K562 (cell line): ENCODE measurements around the gene NPB. TPM values are rescaled to one million over a fixed set of nuclear protein-coding genes. Genes with fewer than 3 reads are reported as not detected.

Experiments used
- ATAC-seq: fragments of 200-7000 bp; cut with Tn5 transposase; 3 replicates; pipeline ENCODE4 v1.9.1; 2020; ENCODE audit warnings: moderate library complexity
- BruUV-seq: library from RNA; stranded (reverse); fragments of 400-500 nt; replicated peaks from 2 replicates; lab custom pipeline; 2021; lab: Mats Ljungman, UMichigan
- CTCF ChIA-PET: fragments of 300-600 bp; formaldehyde crosslinking; extraction: SDS; loops from one replicate; lab custom pipeline; 2021; ENCODE audit warnings: low intra/inter-chr PET ratio; lab: Yijun Ruan, JAX
- POLR2A ChIA-PET: fragments of 300-600, 350-650 bp; sonication (Branson Sonifier 250); formaldehyde crosslinking; extraction: SDS; loops from one replicate; lab custom pipeline; 2021; ENCODE audit warnings: antibody characterized with exemption, inconsistent platforms; lab: Yijun Ruan, JAX
- DNase-seq, 4 experiments: peaks; one replicate each; pipeline versions ENCODE4 v3.0.0 to v3.0.0-alpha.2; 2011 to 2018; ENCODE audit warnings: low spot score in 3 of 4, mixed read lengths in 3 of 4; ENCODE audit errors: extremely low read depth in 1 of 4
- FAIRE-seq: peaks from 2 replicates; lab custom pipeline; 2011; peaks lifted over from hg19 to GRCh38; lab: Jason Lieb, UNC
- H2AFZ ChIP-seq: 2 replicates; pipeline ENCODE4 v1.6.0; 2011; ENCODE audit warnings: low read depth, low read length, control low read depth, inconsistent platforms
- H3K27ac ChIP-seq: fragments of 200-600 bp; 3 replicates; pipeline ENCODE4 v1.8.0; 2011; ENCODE audit warnings: low read depth, mild to moderate bottlenecking, control low read depth, inconsistent platforms, low read length, moderate library complexity, mixed read lengths; ENCODE audit errors: extremely low read depth
- H3K27me3 ChIP-seq, 2 experiments: fragments of 300-600 bp in 1 of 2; 2 replicates in 1 of 2; 3 replicates in 1 of 2; pipeline versions ENCODE4 v1.6.0 to v1.8.0; 2011; ENCODE audit warnings: inconsistent platforms in 2 of 2, low read length in 2 of 2, mild to moderate bottlenecking in 1 of 2, mixed read lengths in 1 of 2, moderate library complexity in 1 of 2; ENCODE audit not compliant: control insufficient read depth in 2 of 2, insufficient read depth in 2 of 2
- H3K36me3 ChIP-seq: fragments of 300-600 bp; 3 replicates; pipeline ENCODE4 v1.8.0; 2011; ENCODE audit warnings: mild to moderate bottlenecking, low read length, inconsistent platforms; ENCODE audit not compliant: control insufficient read depth, insufficient read depth
- H3K4me1 ChIP-seq, 2 experiments: fragments of 200-600 bp in 1 of 2; replicated peaks in 1 of 2; 2 replicates in 1 of 2; 3 replicates in 1 of 2; pipeline versions ENCODE4 v1.5.1 to v1.8.0; 2011; ENCODE audit warnings: inconsistent platforms in 2 of 2, low read length in 2 of 2, mild to moderate bottlenecking in 1 of 2, mixed read lengths in 1 of 2, moderate library complexity in 1 of 2; ENCODE audit not compliant: control insufficient read depth in 2 of 2, insufficient read depth in 2 of 2
- H3K4me2 ChIP-seq: 2 replicates; pipeline ENCODE4 v1.6.1; 2011; ENCODE audit warnings: low read length, control low read depth, inconsistent platforms, mixed read lengths; ENCODE audit not compliant: insufficient read depth
- H3K4me3 ChIP-seq: fragments of 200-600 bp; sonication (generic), shearing (Covaris generic); 2 replicates; pipeline ENCODE4 v1.5.1; 2016; ENCODE audit warnings: control low read depth, inconsistent platforms
- H3K79me2 ChIP-seq: fragments of 200-600 bp; 3 replicates; pipeline ENCODE4 v1.8.0; 2011; ENCODE audit warnings: low read length, inconsistent platforms; ENCODE audit not compliant: control insufficient read depth, insufficient read depth
- H3K9ac ChIP-seq, 2 experiments: 2 replicates each; pipeline versions ENCODE4 v1.6.0 to v1.6.1; 2011; ENCODE audit warnings: low read depth in 2 of 2, low read length in 2 of 2, control low read depth in 1 of 2, inconsistent platforms in 1 of 2, mild to moderate bottlenecking in 1 of 2, mixed read lengths in 1 of 2; ENCODE audit not compliant: insufficient read depth in 1 of 2
- H3K9me1 ChIP-seq: one replicate; pipeline ENCODE4 v1.6.0; 2011; ENCODE audit warnings: inconsistent platforms, mild to moderate bottlenecking, low read length, moderate library complexity; ENCODE audit not compliant: control insufficient read depth, insufficient read depth
- H3K9me3 ChIP-seq: replicated peaks from 2 replicates; pipeline ENCODE4 v1.5.1; 2011; ENCODE audit warnings: low read depth, low read length, inconsistent platforms; ENCODE audit not compliant: control insufficient read depth, insufficient read depth
- H4K20me1 ChIP-seq: replicated peaks from 2 replicates; pipeline ENCODE4 v1.6.1; 2011; ENCODE audit warnings: low read length, inconsistent platforms, mixed read lengths; ENCODE audit not compliant: control insufficient read depth, insufficient read depth
- CBFA2T2 ChIP-seq: fragments of 450-650 bp; conservative IDR thresholded peaks from 2 replicates; pipeline ENCODE4 v1.6.1; 2017; ENCODE audit warnings: mild to moderate bottlenecking
- KLF1 ChIP-seq: fragments of 450-650 bp; IDR thresholded peaks from 2 replicates; pipeline ENCODE4 v1.6.1; 2016; ENCODE audit warnings: missing genetic modification characterization, missing compliant biosample characterization
- PHF20 ChIP-seq: fragments of 450-650 bp; IDR thresholded peaks from 2 replicates; pipeline ENCODE4 v1.6.1; 2018; ENCODE audit not compliant: partially characterized antibody
- RBBP5 ChIP-seq: fragments of 200-600 bp; sonication (generic); IDR thresholded peaks from 2 replicates; pipeline ENCODE4 v1.6.1; 2012; ENCODE audit warnings: borderline replicate concordance, mild to moderate bottlenecking, low read length, control low read depth, inconsistent platforms; ENCODE audit not compliant: insufficient read depth, poor library complexity, severe bottlenecking
- RBFOX2 ChIP-seq: fragments of 200-400 bp; formaldehyde crosslinking; IDR thresholded peaks from 2 replicates; pipeline ENCODE4 v1.6.1; 2017; ENCODE audit warnings: low read depth, mild to moderate bottlenecking, low read length, moderate library complexity
- SP1 ChIP-seq: sonication (generic); formaldehyde crosslinking; IDR thresholded peaks from 2 replicates; pipeline ENCODE4 v1.8.1; 2022; ENCODE audit warnings: mild to moderate bottlenecking, missing genetic modification reagents
- ZNF232 ChIP-seq: sonication (generic); formaldehyde crosslinking; IDR thresholded peaks from 2 replicates; pipeline ENCODE4 v1.8.0; 2022; ENCODE audit warnings: mild to moderate bottlenecking, missing genetic modification reagents
- WGBS: fragments of 100-300 bp; shearing (Covaris generic); methylation state at CpG from one replicate; pipeline ENCODE4 v1.1.6; 2016; ENCODE audit warnings: low coverage, mixed read lengths; ENCODE audit not compliant: insufficient coverage; ENCODE audit errors: missing lambda C conversion rate; 5-methylcytosine and 5-hydroxymethylcytosine counted together
- in situ Hi-C: fragments of 300-500 bp; cut with MboI; formaldehyde crosslinking; loops from 4 replicates; pipeline ENCODE4 v1.15.0; 2018; ENCODE audit warnings: inconsistent platforms, mixed read lengths
- intact Hi-C: fragments of 100-400 bp; cut with micrococcal nuclease; formaldehyde crosslinking; loops from 2 replicates; pipeline ENCODE4 v1.14.2; 2022
- polyA plus RNA-seq, 8 experiments: library from polyadenylated mRNA; depleted of rRNA in 4 of 8; stranded (reverse) in 5 of 8; unstranded in 3 of 8; fragments of >200 nt; fragmentation: Nextera tagmentation in 2 of 8; fragmentation: Illumina TruSeq in 1 of 8; extraction: Ambion mirVana in 2 of 8; extraction: Trizol in 1 of 8; gene quantifications; 2 replicates each; pipeline versions ENCODE4 v1.2.1 to v1.2.3, GENCODE V29; 2011 to 2014; ENCODE audit warnings: inconsistent platforms in 1 of 8, missing spikeins in 1 of 8
- total RNA-seq, 7 experiments: library from RNA; depleted of rRNA in 6 of 7; stranded (reverse); fragments of >200 nt in 6 of 7; fragmentation: Illumina TruSeq in 2 of 7; extraction: Trizol in 2 of 7; gene quantifications; 2 replicates each; pipeline versions ENCODE4 v1.2.1 to v1.2.3, GENCODE V29; 2011 to 2021; ENCODE audit warnings: low replicate concordance in 1 of 7
- TF ChIP-seq, protein P1 (sequence below): fragments of 450-650 bp; formaldehyde crosslinking; IDR thresholded peaks from 2 replicates; pipeline ENCODE4 v1.4.0; 2020; ENCODE audit warnings: mild to moderate bottlenecking, moderate library complexity

NPB gene
- total and polyA plus RNA-seq, 9 of the 15 experiments (the other 6 are each of a cell fraction or from before 2014, with no cell fraction given): 0.03 to 0.61 (median 0.14) TPM; not detected in 2

DNA sequence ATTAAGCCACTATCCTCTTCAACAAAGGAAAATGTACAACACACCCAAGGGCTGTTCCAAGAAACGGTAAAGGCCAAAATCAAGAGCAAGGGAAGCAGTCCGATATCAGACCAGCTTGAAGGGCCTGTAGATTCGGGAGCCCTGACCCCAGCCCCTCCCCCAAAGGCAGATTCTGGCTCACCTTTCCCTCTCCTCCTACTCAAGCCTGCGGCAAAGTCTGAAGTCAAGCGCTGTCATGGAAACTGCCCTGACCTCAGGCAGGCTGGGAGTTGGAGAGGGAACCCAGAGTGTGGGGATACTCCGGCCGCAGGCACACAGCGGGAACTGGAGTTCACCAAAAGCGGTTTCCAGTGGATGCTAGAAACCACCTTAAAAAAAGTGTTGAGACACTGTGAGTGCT, 12.4 kb upstream of the NPB start:
- TF ChIP-seq SP1 (CRISPR knock-in tag) (no peak), RBFOX2 (peak; percentile 36; the same call in 1 of the 2 replicates)
- H3K9me1 ChIP-seq: peaks cover 8% of the 10 kb centered on the region
- H3K9ac ChIP-seq: peak overlapping the region; percentile 89 to 96
- peaks cover 12 to 49% of the 10 kb centered on the region in 2 experiments; a peak in 4 of 5 replicates for H3K4me1 ChIP-seq
- CTCF ChIA-PET: interaction anchor here (0.6 kb wide), 1 partner anchor 28 kb away, joined by 3 read pairs; no protein-coding TSS in a partner anchor
- WGBS: 87% methylated on average over 8 of the region's 9 CpGs
- H3K4me2 ChIP-seq: peak overlapping the region; percentile 91; the same call in 1 of the 2 replicates
- 0 out of 2 replicates have a peak, but pooled peaks cover 4% of the 10 kb centered on the region for H4K20me1 ChIP-seq
- peak overlapping the region; percentile 97; the same call in 1 of the 3 replicates for H3K27ac ChIP-seq
- no TSS peak for BruUV-seq
- FAIRE-seq (peak; percentile 57), ATAC-seq (no peak), DNase-seq (peak in 1 of 4 experiments; percentile 15)
- no peaks in the 10 kb centered on the region for H3K9me3 ChIP-seq
- H3K27me3 ChIP-seq: no peaks in the 10 kb centered on the region
- in situ Hi-C loops: no loop called here
- peaks cover 82% of the 10 kb centered on the region for H3K79me2 ChIP-seq
- no peak overlapping the region for H2AFZ ChIP-seq
- H3K4me3 ChIP-seq: peak overlapping the region; percentile 73; the same call in 1 of the 2 replicates
- peaks cover 74% of the 10 kb centered on the region for H3K36me3 ChIP-seq
- POLR2A ChIA-PET: interaction anchor here (0.8 to 10.5 kb wide), 4 partner anchors 15 to 186 kb away, joined by 3 to 85 read pairs (median 4); partner anchors contain the start of gene MRPL12
- intact Hi-C loops: no loop called here

DNA sequence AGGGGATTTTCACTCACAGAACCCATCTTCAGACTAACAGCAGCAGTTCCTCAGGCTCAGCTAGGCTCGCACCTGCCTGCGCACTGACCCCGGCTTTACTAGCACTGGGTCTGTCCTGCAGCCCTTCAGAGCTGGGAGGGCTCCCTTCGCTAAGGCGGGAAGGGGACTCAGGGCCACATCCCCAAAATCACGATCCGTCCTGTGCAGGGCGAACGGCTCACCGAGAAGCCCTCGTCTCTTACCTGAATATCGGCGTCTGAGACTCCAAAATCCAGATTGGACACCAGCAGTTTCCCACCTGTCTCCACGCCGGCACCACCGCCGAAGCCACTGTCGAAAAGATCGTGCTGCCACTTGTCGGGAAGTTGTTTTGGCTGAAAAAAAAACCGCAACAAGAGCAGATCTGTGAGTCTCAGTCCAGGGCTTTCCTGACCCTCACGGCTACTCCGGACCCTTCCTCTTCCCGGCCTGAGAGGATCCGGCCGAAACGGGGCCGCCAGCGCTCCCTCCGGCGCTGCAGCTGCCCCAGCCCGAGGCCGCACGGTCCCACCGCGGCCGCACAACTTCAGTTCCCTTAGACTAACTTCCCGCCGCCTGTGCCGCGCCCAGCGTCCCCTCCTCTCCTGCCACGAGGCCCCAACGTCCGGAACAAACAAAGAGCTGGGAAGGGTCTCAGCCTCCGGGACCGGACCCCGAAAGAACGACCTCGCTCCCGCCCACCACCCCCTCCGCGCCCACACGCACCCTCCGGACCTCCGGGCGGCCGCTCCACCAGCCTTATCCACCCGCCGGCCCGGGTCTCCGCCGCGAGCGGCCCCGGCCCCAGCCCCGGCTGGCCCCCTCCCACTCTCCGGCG, 11.4 kb upstream of the NPB start:
- no peaks in the 10 kb centered on the region for H4K20me1 ChIP-seq
- ChIA-PET POLR2A (interaction anchor here (1.1 to 10.5 kb wide), 3 partner anchors 8 to 21 kb away, joined by 3 to 85 read pairs (median 3); no protein-coding TSS in a partner anchor), CTCF (no interaction called here)
- peaks cover 73% of the 10 kb centered on the region for H3K36me3 ChIP-seq
- H3K9ac ChIP-seq: peak overlapping the region; percentile 93 to 96
- H3K4me2 ChIP-seq: peak overlapping the region; percentile 91
- FAIRE-seq (peak; percentile 55), DNase-seq (peak in 3 of 4 experiments; percentile 48 to 81 (median 80)), ATAC-seq (0 out of 3 replicates have a peak, but pooled peaks have one; percentile 5)
- BruUV-seq: TSS peak; percentile 40
- no peaks in the 10 kb centered on the region for H3K27me3 ChIP-seq
- 1% methylated on average over 33 of the region's 69 CpGs for WGBS
- peaks cover 82% of the 10 kb centered on the region for H3K79me2 ChIP-seq
- H3K27ac ChIP-seq: peak overlapping the region; percentile 97
- intact Hi-C loops: no loop called here
- in situ Hi-C loops: no loop called here
- peaks cover 8% of the 10 kb centered on the region for H3K9me1 ChIP-seq
- H2AFZ ChIP-seq: no peak overlapping the region
- H3K9me3 ChIP-seq: no peaks in the 10 kb centered on the region
- H3K4me3 ChIP-seq: peak overlapping the region; percentile 73
- H3K4me1 ChIP-seq: peaks cover 12 to 46% of the 10 kb centered on the region in 2 experiments; a peak in 4 of 5 replicates
- TF ChIP-seq RBBP5 (peak; percentile 19), CBFA2T2 (no peak), KLF1 (no peak), PHF20 (no peak), ZNF232 (CRISPR knock-in tag) (no peak)
- TF ChIP-seq, protein P1, sequence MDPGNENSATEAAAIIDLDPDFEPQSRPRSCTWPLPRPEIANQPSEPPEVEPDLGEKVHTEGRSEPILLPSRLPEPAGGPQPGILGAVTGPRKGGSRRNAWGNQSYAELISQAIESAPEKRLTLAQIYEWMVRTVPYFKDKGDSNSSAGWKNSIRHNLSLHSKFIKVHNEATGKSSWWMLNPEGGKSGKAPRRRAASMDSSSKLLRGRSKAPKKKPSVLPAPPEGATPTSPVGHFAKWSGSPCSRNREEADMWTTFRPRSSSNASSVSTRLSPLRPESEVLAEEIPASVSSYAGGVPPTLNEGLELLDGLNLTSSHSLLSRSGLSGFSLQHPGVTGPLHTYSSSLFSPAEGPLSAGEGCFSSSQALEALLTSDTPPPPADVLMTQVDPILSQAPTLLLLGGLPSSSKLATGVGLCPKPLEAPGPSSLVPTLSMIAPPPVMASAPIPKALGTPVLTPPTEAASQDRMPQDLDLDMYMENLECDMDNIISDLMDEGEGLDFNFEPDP (CRISPR knock-in tag): no peak
